A673 (cell line): ENCODE data around the gene SHISA9.

Experiments
- CTCF ChIP-seq: fragments of 300-800, 200-600 bp; sonication (generic); conservative IDR thresholded peaks from 2 replicates; pipeline ENCODE4 v1.5.1; 2017; ENCODE audit warnings: low read depth, mild to moderate bottlenecking, antibody characterized with exemption, low read length, moderate library complexity, mixed read lengths
- EZH2 ChIP-seq: fragments of 200-600 bp; sonication (generic); IDR thresholded peaks from 2 replicates; pipeline ENCODE4 v1.6.1; 2017; ENCODE audit warnings: borderline replicate concordance, low read depth, mild to moderate bottlenecking, mixed read lengths, antibody characterized with exemption, low read length; ENCODE audit not compliant: poor library complexity, severe bottlenecking

GRCh38 chr16:12901597-12902461 is at the start of gene SHISA9:
- TF ChIP-seq CTCF (no peak), EZH2 (peak; percentile 11)
